HepG2 (cell line): ENCODE data around the gene COMT. TPM values are rescaled to one million over a fixed set of nuclear protein-coding genes. Genes with fewer than 3 reads are reported as not detected.

Experiments
- ATAC-seq: fragments of 200-7000 bp; cut with Tn5 transposase; 3 replicates; pipeline ENCODE4 v1.9.1; 2020; ENCODE audit warnings: mild to moderate bottlenecking, moderate library complexity
- BruUV-seq: library from RNA; stranded (reverse); fragments of 400-500 nt; replicated peaks from 2 replicates; lab custom pipeline; 2021; lab: Mats Ljungman, UMichigan
- CTCF ChIA-PET: fragments of 300-600 bp; formaldehyde crosslinking; extraction: SDS; loops from one replicate; lab custom pipeline; 2021; ENCODE audit warnings: low total read pairs, inconsistent platforms, low intra/inter-chr PET ratio; lab: Yijun Ruan, JAX
- POLR2A ChIA-PET: fragments of 350-600 bp; sonication (Branson Sonifier 250); formaldehyde crosslinking; loops from one replicate; lab custom pipeline; 2020; ENCODE audit warnings: antibody characterized with exemption, inconsistent platforms; lab: Yijun Ruan, JAX
- DNase-seq: peaks from one replicate; pipeline ENCODE4 v3.0.0-alpha.2; 2015; ENCODE audit warnings: low spot score
- FAIRE-seq: peaks from 3 replicates; lab custom pipeline; 2011; peaks lifted over from hg19 to GRCh38; lab: Jason Lieb, UNC
- H2AFZ ChIP-seq: one replicate; pipeline ENCODE4 v1.6.1; 2011; ENCODE audit warnings: low read length, inconsistent platforms
- H3K27ac ChIP-seq: fragments of 300-600 bp; 3 replicates; pipeline ENCODE4 v1.8.0; 2011; ENCODE audit warnings: mixed run types, mild to moderate bottlenecking, mixed read lengths, low read length, inconsistent platforms; ENCODE audit not compliant: insufficient read depth; ENCODE audit errors: extremely low read length
- H3K27me3 ChIP-seq, 2 experiments: fragments of 200-600 bp in 1 of 2; 2 replicates in 1 of 2; 3 replicates in 1 of 2; pipeline versions ENCODE4 v1.6.0 to v1.8.0; 2011; ENCODE audit warnings: low read length in 2 of 2, mild to moderate bottlenecking in 2 of 2, moderate library complexity in 2 of 2, inconsistent platforms in 1 of 2; ENCODE audit not compliant: insufficient read depth in 2 of 2, control insufficient read depth in 1 of 2
- H3K36me3 ChIP-seq, 2 experiments: fragments of 200-600 bp in 1 of 2; replicated peaks in 1 of 2; 2 replicates in 1 of 2; 3 replicates in 1 of 2; pipeline versions ENCODE4 v1.5.1 to v1.8.0; 2011; ENCODE audit warnings: low read length in 2 of 2, inconsistent platforms in 1 of 2; ENCODE audit not compliant: insufficient read depth in 2 of 2, control insufficient read depth in 1 of 2
- H3K4me1 ChIP-seq: 2 replicates; pipeline ENCODE4 v1.5.1; 2012; ENCODE audit warnings: low read length, inconsistent platforms; ENCODE audit not compliant: insufficient read depth
- H3K4me2 ChIP-seq: 2 replicates; pipeline ENCODE4 v1.6.0; 2011; ENCODE audit warnings: low read depth, low read length, inconsistent platforms
- H3K4me3 ChIP-seq, 3 experiments: fragments of 200-600 bp in 1 of 3; sonication (generic), shearing (Covaris generic) in 1 of 3; replicated peaks in 1 of 3; 2 replicates each; pipeline ENCODE4 v1.5.1; 2011 to 2016; ENCODE audit warnings: low read length in 3 of 3, inconsistent platforms in 2 of 3, low read depth in 2 of 3, mild to moderate bottlenecking in 2 of 3, control low read depth in 1 of 3, mixed read lengths in 1 of 3; ENCODE audit not compliant: insufficient read depth in 1 of 3
- H3K79me2 ChIP-seq: one replicate; pipeline ENCODE4 v1.6.1; 2011; ENCODE audit warnings: low read length, inconsistent platforms; ENCODE audit not compliant: insufficient read depth
- H3K9ac ChIP-seq: 2 replicates; pipeline ENCODE4 v1.6.0; 2011; ENCODE audit warnings: mild to moderate bottlenecking, low read depth, low read length, inconsistent platforms; ENCODE audit not compliant: insufficient read depth
- H3K9me3 ChIP-seq: 2 replicates; pipeline ENCODE4 v1.5.1; 2012; ENCODE audit warnings: mild to moderate bottlenecking, low read length
- H4K20me1 ChIP-seq: 2 replicates; pipeline ENCODE4 v1.6.0; 2011; ENCODE audit warnings: inconsistent platforms, mild to moderate bottlenecking, low read length, moderate library complexity; ENCODE audit not compliant: insufficient read depth
- AGO2 ChIP-seq: fragments of 200-400 bp; formaldehyde crosslinking; optimal IDR thresholded peaks from 2 replicates; pipeline ENCODE3; 2017; ENCODE audit warnings: mild to moderate bottlenecking, low read depth, low read length, moderate library complexity
- ERF ChIP-seq: IDR thresholded peaks from 2 replicates; pipeline ENCODE4 v1.6.1; 2018; ENCODE audit warnings: missing biosample characterization, missing genetic modification reagents
- ESRRA ChIP-seq: sonication (generic); formaldehyde crosslinking; IDR thresholded peaks from 2 replicates; pipeline ENCODE4 v1.5.1; 2020; ENCODE audit warnings: mild to moderate bottlenecking, low read depth, missing genetic modification reagents
- FOXA3 ChIP-seq: IDR thresholded peaks from 2 replicates; pipeline ENCODE4 v1.6.1; 2016; ENCODE audit warnings: missing genetic modification reagents, missing compliant biosample characterization
- HDAC2 ChIP-seq: sonication (generic); formaldehyde crosslinking; IDR thresholded peaks from 2 replicates; pipeline ENCODE4 v1.4.0; 2020; ENCODE audit warnings: missing genetic modification reagents
- PAF1 ChIP-seq: IDR thresholded peaks from 2 replicates; pipeline ENCODE4 v1.6.1; 2016; ENCODE audit warnings: missing genetic modification reagents, missing compliant biosample characterization
- PITX1 ChIP-seq: sonication (generic); formaldehyde crosslinking; IDR thresholded peaks from 2 replicates; pipeline ENCODE4 v1.5.1; 2020; ENCODE audit warnings: mild to moderate bottlenecking, missing genetic modification reagents
- POLR2AphosphoS5 ChIP-seq: IDR thresholded peaks from 2 replicates; pipeline ENCODE4 v1.6.1; 2012; ENCODE audit warnings: low read depth, low read length
- POLR2G ChIP-seq: fragments of 200-400 bp; formaldehyde crosslinking; IDR thresholded peaks from 2 replicates; pipeline ENCODE4 v1.6.1; 2018; ENCODE audit warnings: mild to moderate bottlenecking, low read depth, low read length, moderate library complexity
- RBM22 ChIP-seq: fragments of 200-400 bp; formaldehyde crosslinking; optimal IDR thresholded peaks from 2 replicates; pipeline ENCODE3; 2017; ENCODE audit warnings: mild to moderate bottlenecking, low read length, moderate library complexity
- ZFP62 ChIP-seq: sonication (generic); formaldehyde crosslinking; IDR thresholded peaks from 2 replicates; pipeline ENCODE4 v1.4.0; 2020; ENCODE audit warnings: missing genetic modification reagents
- ZNF446 ChIP-seq: sonication (generic); formaldehyde crosslinking; IDR thresholded peaks from 2 replicates; pipeline ENCODE4 v1.5.0; 2020; ENCODE audit warnings: mild to moderate bottlenecking, missing genetic modification reagents
- ZNF570 ChIP-seq: sonication (generic); formaldehyde crosslinking; IDR thresholded peaks from 2 replicates; pipeline ENCODE4 v1.4.0; 2020; ENCODE audit warnings: mild to moderate bottlenecking, missing genetic modification reagents, borderline replicate concordance
- WGBS: methylation state at CpG from one replicate; pipeline ENCODE4 v1.1.6; 2017; ENCODE audit warnings: low lambda C conversion rate; 5-methylcytosine and 5-hydroxymethylcytosine counted together
- in situ Hi-C: cut with HindIII; loops from 2 replicates; pipeline ENCODE4 v1.10.0; 2017; ENCODE audit warnings: low pct_unique_long_range_greater_than_20kb; ENCODE audit not compliant: extremely low pct_ligation_motif_present
- intact Hi-C: fragments of 100-400 bp; cut with micrococcal nuclease; formaldehyde crosslinking; loops from one replicate; pipeline ENCODE4 v1.10.0; 2022; ENCODE audit not compliant: unreplicated experiment
- polyA plus RNA-seq, 8 experiments: library from polyadenylated mRNA; depleted of rRNA in 3 of 8; stranded (reverse) in 7 of 8; unstranded in 1 of 8; fragments of >200 nt; fragmentation: Illumina TruSeq in 4 of 8; extraction: Trizol in 4 of 8; gene quantifications; 2 replicates each; pipeline versions ENCODE4 v1.2.1 to v1.2.3, GENCODE V29; 2011 to 2016; ENCODE audit warnings: low read depth in 4 of 8, missing spikeins in 1 of 8, mixed read lengths in 1 of 8; ENCODE audit not compliant: insufficient read depth in 1 of 8
- total RNA-seq, 5 experiments: library from RNA; depleted of rRNA; stranded (reverse); fragments of >200 nt; fragmentation: Illumina TruSeq; extraction: Trizol; gene quantifications; 2 replicates each; pipeline ENCODE4 v1.2.3, GENCODE V29; 2016; ENCODE audit warnings: low read depth in 1 of 5
- TF ChIP-seq, protein P1 (sequence below): sonication (generic); formaldehyde crosslinking; IDR thresholded peaks from 2 replicates; pipeline ENCODE4 v1.4.0; 2020; ENCODE audit warnings: missing genetic modification reagents, borderline replicate concordance

COMT gene
- total and polyA plus RNA-seq, 2 of the 13 experiments (the other 11 are each of a cell fraction or from before 2014, with no cell fraction given), result 156 to 162 TPM

DNA sequence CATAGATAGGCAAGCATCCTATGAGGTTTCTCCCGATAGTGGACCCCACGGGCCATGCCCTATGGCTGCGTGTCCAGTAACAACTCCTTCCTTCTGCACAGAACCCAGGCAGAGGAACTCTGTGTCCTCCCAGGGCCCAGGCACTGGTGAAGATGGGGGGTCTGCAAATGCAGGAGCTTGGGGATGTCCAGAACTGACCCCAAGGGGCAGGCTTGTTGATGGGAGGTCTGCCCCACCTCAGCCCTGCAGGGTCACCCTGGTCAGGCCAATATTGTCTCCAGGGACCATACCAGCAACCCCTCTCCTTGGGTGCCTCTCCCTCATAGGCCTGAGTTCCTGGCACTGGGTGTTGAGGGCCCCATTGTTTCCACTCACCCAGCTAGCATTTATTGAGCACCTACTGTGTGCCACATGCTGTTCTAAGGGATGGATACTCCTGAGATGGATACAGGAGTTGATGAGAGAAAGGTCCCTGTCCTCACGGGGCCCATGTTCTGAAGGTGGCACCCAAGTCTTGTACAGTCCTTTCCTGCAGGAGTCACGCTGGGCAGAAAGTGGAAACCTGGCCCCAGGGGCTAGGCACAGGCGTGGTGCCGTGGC is 26.4 kb downstream of the COMT start:
- H3K9me3 ChIP-seq, result no peaks in the 10 kb centered on the region
- H3K27ac ChIP-seq, result peak overlapping the region; percentile 40
- CTCF ChIA-PET, result interaction anchor here (1.4 kb wide), 1 partner anchor 45 kb away, joined by 5 read pairs; no protein-coding TSS in a partner anchor
- H4K20me1 ChIP-seq, result no peaks in the 10 kb centered on the region; the same call in 1 of the 2 replicates
- no peak overlapping the region for H3K4me2 ChIP-seq
- H3K4me3 ChIP-seq, result no peak overlapping the region
- POLR2A ChIA-PET, result interaction anchor here (1.3 kb wide), 1 partner anchor 14 kb away, joined by 3 read pairs; no protein-coding TSS in a partner anchor
- H3K4me1 ChIP-seq, result peaks cover 64% of the 10 kb centered on the region
- no peak overlapping the region for H3K9ac ChIP-seq
- no peak for DNase-seq
- H3K27me3 ChIP-seq, result no peaks in the 10 kb centered on the region
- in situ Hi-C loops, result no loop called here
- H2AFZ ChIP-seq, result no peak overlapping the region
- intact Hi-C loops, result no loop called here
- no peak for TF ChIP-seq HDAC2 (CRISPR knock-in tag)
- TF ChIP-seq ZFP62, result no peak
- TF ChIP-seq PAF1, result peak; percentile 6; the same call in 1 of the 2 replicates
- TF ChIP-seq ESRRA (CRISPR knock-in tag), result no peak
- TF ChIP-seq POLR2G, result peak; percentile 50; the same call in 1 of the 2 replicates
- TF ChIP-seq, all 625 proteins: peak for 2
- peaks cover 16 to 42% of the 10 kb centered on the region in 2 experiments; a peak in 4 of 5 replicates for H3K36me3 ChIP-seq
- BruUV-seq, result no TSS peak
- WGBS, result 96% methylated on average over 3 of the region's 7 CpGs
- no peak for ATAC-seq
- FAIRE-seq, result no peak
- peaks cover 10% of the 10 kb centered on the region for H3K79me2 ChIP-seq

DNA sequence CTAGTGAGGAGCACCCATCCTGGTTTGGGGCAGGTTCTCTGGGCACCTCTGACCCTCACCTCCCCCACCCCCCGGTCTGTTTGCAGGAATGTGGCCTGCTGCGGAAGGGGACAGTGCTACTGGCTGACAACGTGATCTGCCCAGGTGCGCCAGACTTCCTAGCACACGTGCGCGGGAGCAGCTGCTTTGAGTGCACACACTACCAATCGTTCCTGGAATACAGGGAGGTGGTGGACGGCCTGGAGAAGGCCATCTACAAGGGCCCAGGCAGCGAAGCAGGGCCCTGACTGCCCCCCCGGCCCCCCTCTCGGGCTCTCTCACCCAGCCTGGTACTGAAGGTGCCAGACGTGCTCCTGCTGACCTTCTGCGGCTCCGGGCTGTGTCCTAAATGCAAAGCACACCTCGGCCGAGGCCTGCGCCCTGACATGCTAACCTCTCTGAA is 26.9 kb downstream of the COMT start:
- H3K4me2 ChIP-seq, result no peak overlapping the region
- H3K4me1 ChIP-seq, result peaks cover 59% of the 10 kb centered on the region
- POLR2A ChIA-PET, result interaction anchor here (1.3 to 3.1 kb wide), 2 partner anchors 9 to 15 kb away, joined by 3 to 13 read pairs; no protein-coding TSS in a partner anchor
- no peaks in the 10 kb centered on the region for H3K27me3 ChIP-seq
- in situ Hi-C loops (no loop called here), intact Hi-C loops (no loop called here)
- no peak overlapping the region for H3K4me3 ChIP-seq
- no peak overlapping the region for H3K9ac ChIP-seq
- CTCF ChIA-PET, result interaction anchor here (1.4 kb wide), 1 partner anchor 45 kb away, joined by 5 read pairs; no protein-coding TSS in a partner anchor
- WGBS, result 94% methylated on average over 11 of the region's 18 CpGs
- H3K79me2 ChIP-seq, result peaks cover 8% of the 10 kb centered on the region
- H4K20me1 ChIP-seq, result no peaks in the 10 kb centered on the region; the same call in 1 of the 2 replicates
- ATAC-seq (no peak), DNase-seq (no peak), FAIRE-seq (no peak)
- H3K36me3 ChIP-seq, result peaks cover 16 to 42% of the 10 kb centered on the region in 2 experiments; a peak in 4 of 5 replicates
- H3K27ac ChIP-seq, result no peak overlapping the region
- BruUV-seq, result no TSS peak
- no peak overlapping the region for H2AFZ ChIP-seq
- no peaks in the 10 kb centered on the region for H3K9me3 ChIP-seq
- TF ChIP-seq ZNF570 (CRISPR knock-in tag), result no peak
- TF ChIP-seq ZNF446 (CRISPR knock-in tag), result no peak
- no peak for TF ChIP-seq POLR2AphosphoS5
- TF ChIP-seq, protein P1, sequence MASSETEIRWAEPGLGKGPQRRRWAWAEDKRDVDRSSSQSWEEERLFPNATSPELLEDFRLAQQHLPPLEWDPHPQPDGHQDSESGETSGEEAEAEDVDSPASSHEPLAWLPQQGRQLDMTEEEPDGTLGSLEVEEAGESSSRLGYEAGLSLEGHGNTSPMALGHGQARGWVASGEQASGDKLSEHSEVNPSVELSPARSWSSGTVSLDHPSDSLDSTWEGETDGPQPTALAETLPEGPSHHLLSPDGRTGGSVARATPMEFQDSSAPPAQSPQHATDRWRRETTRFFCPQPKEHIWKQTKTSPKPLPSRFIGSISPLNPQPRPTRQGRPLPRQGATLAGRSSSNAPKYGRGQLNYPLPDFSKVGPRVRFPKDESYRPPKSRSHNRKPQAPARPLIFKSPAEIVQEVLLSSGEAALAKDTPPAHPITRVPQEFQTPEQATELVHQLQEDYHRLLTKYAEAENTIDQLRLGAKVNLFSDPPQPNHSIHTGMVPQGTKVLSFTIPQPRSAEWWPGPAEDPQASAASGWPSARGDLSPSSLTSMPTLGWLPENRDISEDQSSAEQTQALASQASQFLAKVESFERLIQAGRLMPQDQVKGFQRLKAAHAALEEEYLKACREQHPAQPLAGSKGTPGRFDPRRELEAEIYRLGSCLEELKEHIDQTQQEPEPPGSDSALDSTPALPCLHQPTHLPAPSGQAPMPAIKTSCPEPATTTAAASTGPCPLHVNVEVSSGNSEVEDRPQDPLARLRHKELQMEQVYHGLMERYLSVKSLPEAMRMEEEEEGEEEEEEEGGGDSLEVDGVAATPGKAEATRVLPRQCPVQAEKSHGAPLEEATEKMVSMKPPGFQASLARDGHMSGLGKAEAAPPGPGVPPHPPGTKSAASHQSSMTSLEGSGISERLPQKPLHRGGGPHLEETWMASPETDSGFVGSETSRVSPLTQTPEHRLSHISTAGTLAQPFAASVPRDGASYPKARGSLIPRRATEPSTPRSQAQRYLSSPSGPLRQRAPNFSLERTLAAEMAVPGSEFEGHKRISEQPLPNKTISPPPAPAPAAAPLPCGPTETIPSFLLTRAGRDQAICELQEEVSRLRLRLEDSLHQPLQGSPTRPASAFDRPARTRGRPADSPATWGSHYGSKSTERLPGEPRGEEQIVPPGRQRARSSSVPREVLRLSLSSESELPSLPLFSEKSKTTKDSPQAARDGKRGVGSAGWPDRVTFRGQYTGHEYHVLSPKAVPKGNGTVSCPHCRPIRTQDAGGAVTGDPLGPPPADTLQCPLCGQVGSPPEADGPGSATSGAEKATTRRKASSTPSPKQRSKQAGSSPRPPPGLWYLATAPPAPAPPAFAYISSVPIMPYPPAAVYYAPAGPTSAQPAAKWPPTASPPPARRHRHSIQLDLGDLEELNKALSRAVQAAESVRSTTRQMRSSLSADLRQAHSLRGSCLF (CRISPR knock-in tag), result no peak
- peak; percentile 50 for TF ChIP-seq RBM22
- TF ChIP-seq PITX1, result no peak
- no peak for TF ChIP-seq ERF (CRISPR knock-in tag)
- TF ChIP-seq AGO2, result peak; percentile 61
- TF ChIP-seq PAF1, result 0 out of 2 replicates have a peak, but pooled peaks have one; percentile 25
- TF ChIP-seq FOXA3, result no peak
